Fibroblast of the conjunctiva (primary cell): Measurements from ENCODE around the gene DMBX1.

ENCODE experiments used
- DNase-seq: peaks from one replicate; pipeline ENCODE4 v3.0.0-alpha.2; 2010; ENCODE audit warnings: low read depth

DMBX1 gene

GRCh38 chr1:46489638-46490405 lies at the start of gene DMBX1:
Gene DMBX1, plus strand, starts transcription at chr1:46489836. Its CDS starts 17,175 bp downstream, at chr1:46507011.
- no peak for DNase-seq

DNA sequence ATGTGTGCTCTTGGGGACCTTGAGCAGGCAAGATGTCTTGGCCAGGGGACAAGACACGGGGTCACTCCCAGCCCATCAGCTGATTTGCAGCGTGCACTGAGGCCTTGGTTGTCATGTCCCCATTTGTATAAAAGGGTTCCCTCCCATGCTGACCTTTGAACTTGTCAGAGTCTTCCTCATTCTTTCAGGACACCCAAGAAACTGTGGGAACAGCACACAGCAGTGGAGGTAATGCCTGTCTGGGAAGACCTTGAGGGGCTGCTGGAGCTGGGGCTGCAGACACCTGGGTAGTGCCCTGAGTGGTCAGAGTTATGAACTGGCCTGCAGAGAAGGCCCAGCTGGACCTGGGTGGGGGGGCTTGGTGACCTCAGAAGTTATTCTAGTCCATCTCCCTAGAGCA lies 49.2 kb upstream of the DMBX1 start:
- no peak for DNase-seq

- peak; percentile 71 for DNase-seq
These were observed 47.1 kb upstream of the DMBX1 start for GRCh38 chr1:46442317-46443161.

- no peak for DNase-seq
These were observed 45.2 kb upstream of the DMBX1 start for GRCh38 chr1:46444466-46444865.

GRCh38 chr1:46445773-46446256 lies 43.8 kb upstream of the DMBX1 start:
- DNase-seq: no peak

DNA sequence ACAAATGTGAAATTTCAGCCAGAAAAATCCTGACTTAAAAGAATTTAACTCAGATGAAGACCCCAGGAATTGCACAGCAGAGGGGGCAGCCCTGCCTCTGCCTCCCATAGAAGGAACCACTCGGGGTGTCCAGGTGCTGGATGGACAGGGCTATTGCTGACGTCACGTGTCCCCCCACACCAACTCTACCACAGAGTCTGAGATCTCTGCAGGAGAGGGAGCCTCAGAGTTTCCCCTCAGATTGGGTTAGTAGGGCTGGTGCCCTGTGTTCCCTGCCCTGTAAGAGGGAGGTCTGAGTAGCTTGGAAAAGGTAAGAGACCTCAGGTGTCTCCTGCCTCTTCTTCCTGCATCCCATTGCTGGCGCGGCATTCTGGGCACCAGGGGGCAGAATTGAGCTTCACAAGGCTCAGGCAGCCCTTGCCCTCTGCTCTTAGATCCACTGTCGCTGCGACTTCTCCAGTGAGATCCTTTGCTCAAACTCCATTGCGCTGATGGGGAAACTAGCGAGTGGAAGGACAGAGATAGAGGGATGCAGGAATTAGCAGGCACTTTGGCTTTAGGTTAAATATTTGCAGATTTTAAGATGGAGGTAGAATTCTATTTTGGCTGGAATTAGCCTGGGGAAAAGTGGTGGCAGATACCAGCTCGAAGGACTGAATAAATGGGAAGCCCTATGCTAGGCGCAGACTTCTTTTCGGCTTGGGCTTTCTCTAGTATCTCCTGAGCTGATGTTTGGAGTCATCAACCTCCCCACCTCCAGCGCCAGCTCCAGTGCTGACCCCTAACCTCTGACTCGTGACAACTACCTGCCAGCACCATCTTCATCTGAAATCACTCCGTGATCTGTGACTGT lies 42.8 kb upstream of the DMBX1 start:
- peak; percentile 35 for DNase-seq

DNA sequence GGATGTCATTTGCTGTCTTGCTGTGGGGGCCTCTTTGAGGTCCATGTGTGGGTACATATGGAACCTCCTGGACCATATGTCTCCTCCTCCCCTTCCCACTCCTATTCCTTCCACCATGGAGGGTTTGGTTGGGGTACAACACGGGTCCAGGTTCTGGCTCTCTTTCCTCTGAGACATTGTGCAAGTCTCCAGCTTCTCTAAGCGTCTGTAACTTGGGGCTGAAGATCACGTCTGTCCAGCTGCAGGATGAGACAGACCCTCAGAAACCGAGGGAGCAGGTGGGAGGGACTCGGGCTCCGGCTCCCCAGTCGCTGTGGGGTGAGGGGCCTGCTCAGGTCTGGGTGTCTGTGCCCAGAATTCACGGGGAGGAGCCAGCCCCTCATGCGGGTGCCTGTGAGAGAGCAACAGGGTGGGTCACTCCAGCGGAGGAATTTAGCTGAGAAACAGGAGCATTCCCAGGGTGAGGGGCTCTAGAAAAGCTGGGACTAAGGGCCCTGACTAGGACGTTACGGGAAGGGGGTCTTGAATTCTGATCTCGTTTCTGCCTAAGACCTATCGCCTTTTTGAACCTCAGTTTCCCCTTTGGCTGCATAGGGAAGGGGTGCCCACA lies 42.0 kb upstream of the DMBX1 start:
- no peak for DNase-seq

- DNase-seq: no peak
These were observed 41.3 kb upstream of the DMBX1 start for GRCh38 chr1:46448109-46448911.

DNA sequence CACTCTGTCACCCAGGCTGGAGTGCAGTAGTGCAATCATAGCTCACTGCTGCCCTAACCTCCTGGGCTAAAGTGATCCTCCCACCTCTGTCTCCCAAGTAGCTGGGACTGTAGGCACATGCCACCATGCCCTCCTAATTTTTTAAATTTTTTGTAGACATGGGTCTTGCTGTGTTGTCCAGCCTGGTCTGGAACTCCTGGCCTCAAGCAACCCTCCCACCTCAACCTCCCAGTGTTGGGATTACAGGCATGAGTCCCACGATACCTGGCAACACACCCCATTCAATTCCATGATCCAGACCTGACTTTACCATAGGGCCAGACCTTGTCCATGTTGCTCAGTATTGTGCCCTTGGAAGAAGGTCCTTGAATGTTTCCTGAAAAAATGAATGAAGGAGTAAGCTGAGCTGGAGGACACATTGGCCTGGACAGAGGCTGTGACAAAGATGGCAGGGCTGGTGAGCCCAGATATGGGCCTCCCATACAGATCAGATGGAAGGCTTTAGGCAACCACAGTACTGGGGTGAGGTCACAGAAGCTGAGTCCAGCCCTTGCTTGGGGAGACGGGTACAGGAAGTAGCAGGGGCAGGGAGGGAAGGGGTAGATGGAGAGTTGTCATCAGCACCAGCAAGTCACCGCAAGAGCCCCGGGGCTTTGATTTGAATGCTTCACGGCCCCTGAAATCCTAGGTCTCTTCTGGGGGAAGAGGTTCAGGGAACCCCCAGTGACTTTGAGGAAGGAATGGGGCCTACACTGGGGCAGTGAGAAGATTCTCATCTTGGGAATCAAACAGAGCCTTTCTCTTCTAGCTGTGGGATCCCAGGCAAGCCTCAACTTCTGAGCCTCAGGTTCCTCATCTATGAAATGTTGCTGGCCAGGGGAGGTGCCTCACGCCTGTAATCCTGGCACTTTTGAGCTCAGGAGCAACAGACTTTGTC lies 40.1 kb upstream of the DMBX1 start:
- DNase-seq: no peak

DNA sequence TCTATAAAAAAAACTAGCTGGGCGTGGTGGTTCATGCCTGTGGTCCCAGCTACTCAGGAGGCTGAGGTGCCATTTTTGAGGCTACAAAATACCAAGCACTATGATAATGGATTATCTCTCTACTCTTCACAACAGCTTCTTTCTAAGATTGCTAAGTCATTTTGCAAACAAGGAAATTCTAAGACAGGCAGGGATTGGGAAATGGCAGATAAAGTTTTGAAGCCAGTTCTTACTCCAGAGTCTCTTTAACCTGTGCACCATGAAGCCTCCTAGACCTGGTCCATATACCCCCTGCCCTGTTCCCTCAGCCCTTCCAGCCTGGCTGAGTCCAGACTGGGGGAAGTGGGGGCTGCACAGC lies 39.5 kb upstream of the DMBX1 start:
- DNase-seq: no peak

DNA sequence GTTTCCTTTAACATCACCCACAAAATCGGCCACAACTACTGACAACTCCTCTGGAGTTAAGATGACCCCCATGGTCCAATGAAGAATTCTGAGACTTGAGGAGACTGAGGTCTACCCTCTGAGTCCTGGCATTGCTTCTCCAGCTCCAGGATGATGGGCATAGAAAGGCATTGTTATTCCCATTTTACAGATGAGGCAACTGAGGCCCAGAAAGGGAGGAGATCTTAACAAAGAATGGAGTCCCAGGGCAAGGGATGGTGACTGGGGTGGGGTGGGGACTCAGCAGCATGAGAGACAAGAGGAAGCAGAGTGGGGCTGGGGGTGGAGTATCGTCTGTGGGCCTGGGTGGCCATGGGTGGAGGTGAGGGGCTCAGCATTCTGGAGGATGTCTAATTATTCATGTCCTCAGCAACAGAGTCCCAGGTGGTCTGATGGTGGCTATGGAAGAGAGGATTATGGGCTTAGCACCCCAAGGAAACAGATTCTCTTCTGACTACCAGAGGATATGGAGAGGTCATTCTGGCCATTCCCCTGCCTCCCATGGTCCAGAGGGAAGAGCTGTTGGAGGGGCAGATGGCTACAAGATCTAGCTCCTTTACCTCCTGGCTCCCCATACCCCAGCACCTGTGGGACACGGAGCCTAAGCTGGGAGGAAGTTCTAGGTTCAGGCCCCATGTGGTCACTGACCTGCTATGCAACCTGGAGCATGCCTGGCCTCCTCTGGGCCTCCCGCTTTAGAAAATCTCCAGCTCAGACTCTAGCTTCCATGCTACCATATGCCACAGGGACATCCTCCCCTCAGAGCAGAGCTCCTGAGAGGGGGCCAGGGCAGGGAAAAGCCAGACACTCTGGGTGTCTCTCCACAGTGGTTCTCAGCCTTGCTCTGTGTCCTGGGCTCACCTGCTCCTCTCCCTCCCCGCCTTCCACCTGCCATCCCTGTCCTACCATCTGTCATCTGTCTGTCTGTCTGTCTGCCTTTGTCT lies 37.4 kb upstream of the DMBX1 start:
- DNase-seq: no peak

GRCh38 chr1:46452931-46453325 lies 36.7 kb upstream of the DMBX1 start:
- no peak for DNase-seq

- DNase-seq: no peak
These were observed 36.2 kb upstream of the DMBX1 start for GRCh38 chr1:46453449-46453848.

GRCh38 chr1:46455951-46456350 lies 33.7 kb upstream of the DMBX1 start:
- DNase-seq: no peak

GRCh38 chr1:46456411-46456963 lies 33.1 kb upstream of the DMBX1 start:
- no peak for DNase-seq

DNA sequence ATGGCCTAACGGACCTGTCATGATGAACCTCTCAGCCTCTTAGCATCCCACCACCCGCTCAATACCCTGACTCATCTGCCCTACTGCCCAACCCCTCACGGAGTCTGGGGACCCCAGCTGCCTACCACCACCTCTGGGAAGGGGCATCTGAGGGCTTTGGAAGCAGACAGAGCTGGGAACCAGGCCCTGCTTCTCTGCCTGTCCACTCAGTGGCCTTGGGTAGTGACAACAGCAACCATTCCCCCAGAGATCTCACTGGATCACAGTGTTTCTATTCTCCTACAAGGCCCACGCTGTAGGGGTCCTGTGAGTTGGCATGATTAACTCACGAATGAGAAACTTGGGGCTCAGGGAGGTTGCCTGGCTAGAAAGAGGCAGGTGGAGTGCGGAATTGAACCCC lies 32.5 kb upstream of the DMBX1 start:
- DNase-seq: no peak

DNA sequence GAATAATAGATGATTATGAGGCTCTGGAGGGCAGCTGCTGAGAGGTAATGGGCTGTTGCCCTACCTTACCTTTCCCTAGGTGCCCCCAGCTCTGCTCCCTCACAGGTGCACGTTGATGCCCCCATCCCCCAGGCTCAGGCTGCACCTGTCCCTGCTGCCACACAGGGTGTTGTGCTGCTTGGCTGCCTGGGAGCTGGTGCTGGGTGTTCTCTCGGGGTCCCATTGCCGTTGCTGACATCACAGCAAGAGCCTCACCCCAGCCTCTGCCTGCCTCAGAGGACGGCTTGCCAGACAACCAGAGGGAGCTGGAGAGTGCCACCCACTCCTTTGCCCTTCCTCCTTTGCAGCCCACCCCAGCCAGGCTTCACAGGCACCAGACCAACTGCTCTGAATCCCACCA lies 31.4 kb upstream of the DMBX1 start:
- DNase-seq: no peak

DNA sequence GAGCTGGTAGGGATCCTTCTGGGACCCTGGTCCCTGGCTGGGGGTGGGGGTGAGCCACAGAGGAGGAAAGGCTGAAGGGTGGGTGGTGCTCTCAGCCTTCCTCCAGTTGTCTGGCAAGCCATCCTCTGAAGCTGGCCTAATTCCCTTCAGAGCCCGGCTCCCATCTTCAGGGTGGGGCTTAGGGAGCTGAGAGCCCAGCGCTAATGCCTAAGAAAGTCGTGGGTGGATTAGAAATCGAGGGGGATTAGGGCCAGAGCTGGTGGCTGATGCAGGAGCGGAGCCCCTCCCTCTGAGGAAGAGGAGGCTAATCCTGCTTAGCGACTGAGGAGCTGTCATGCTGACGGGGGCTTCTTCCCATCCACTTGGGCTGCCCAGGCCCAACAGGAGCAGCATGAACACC lies 30.8 kb upstream of the DMBX1 start:
- no peak for DNase-seq
